ENCODE measurements around the gene KLHL29. TPM values are rescaled to one million over a fixed set of nuclear protein-coding genes. Genes with fewer than 3 reads are reported as not detected.

Gene KLHL29
- total and polyA plus RNA-seq, 2 experiments from 2014 or later = 1.9 to 6.4 TPM

- no peak overlapping the region for H3K4me2 ChIP-seq (ENCODE audit: unreplicated experiment)
- in situ Hi-C loops (cut with MboI) = no loop called here
- H3K79me2 ChIP-seq (ENCODE audit: insufficient read depth) = no peaks in the 10 kb centered on the region
- no peak for DNase-seq
- no peaks in the 10 kb centered on the region for H3K36me3 ChIP-seq (ENCODE audit: low read depth)
- no peaks in the 10 kb centered on the region for H3K9me3 ChIP-seq (ENCODE audit: low read depth)
- peaks cover 36% of the 10 kb centered on the region for H3K4me1 ChIP-seq (ENCODE audit: insufficient read depth)
- H4K20me1 ChIP-seq (ENCODE audit: insufficient read depth) = no peaks in the 10 kb centered on the region
- H3K9me2 ChIP-seq (ENCODE audit: insufficient read depth) = no peaks in the 10 kb centered on the region
- WGBS, 2 experiments (ENCODE audit: low coverage in 1 of 2, low lambda C conversion rate in 2 of 2, missing lambda C conversion rate in 2 of 2) = 85 to 88% methylated on average over 6 of the region's 6 CpGs
- H3K27ac ChIP-seq = no peak overlapping the region
- H2AFZ ChIP-seq = no peak overlapping the region
- H3K4me3 ChIP-seq = no peak overlapping the region
- peaks cover 9% of the 10 kb centered on the region for H3F3A ChIP-seq (ENCODE audit: insufficient read depth)
- H3K27me3 ChIP-seq (replicated peaks; ENCODE audit: insufficient read depth) = no peaks in the 10 kb centered on the region
- no peak overlapping the region for H3K9ac ChIP-seq
- TF ChIP-seq EZH2 (IDR thresholded peaks at IDR 0.05; ENCODE audit: insufficient read depth, poor library complexity, severe bottlenecking) (no peak), EZH2phosphoT487 (IDR thresholded peaks at IDR 0.05; ENCODE audit: insufficient read depth, low read depth) (no peak)
These were observed 162.7 kb downstream of the KLHL29 start for GRCh38 chr2:23547725-23548124.

GRCh38 chr2:23548143-23548769, 163.3 kb downstream of the KLHL29 start:
- Histone ChIP-seq H3K36me3 (ENCODE audit: low read depth) (no peaks in the 10 kb centered on the region), H3K9ac (no peak overlapping the region), H3K79me2 (ENCODE audit: insufficient read depth) (no peaks in the 10 kb centered on the region), H4K20me1 (ENCODE audit: insufficient read depth) (no peaks in the 10 kb centered on the region), H3K27me3 (replicated peaks; ENCODE audit: insufficient read depth) (no peaks in the 10 kb centered on the region), H3K9me3 (ENCODE audit: low read depth) (no peaks in the 10 kb centered on the region), H2AFZ (no peak overlapping the region), H3K27ac (no peak overlapping the region), H3K4me1 (ENCODE audit: insufficient read depth) (peaks cover 36% of the 10 kb centered on the region), H3K4me3 (no peak overlapping the region), H3F3A (ENCODE audit: insufficient read depth) (peaks cover 9% of the 10 kb centered on the region), H3K4me2 (ENCODE audit: unreplicated experiment) (no peak overlapping the region), H3K9me2 (ENCODE audit: insufficient read depth) (no peaks in the 10 kb centered on the region)
- TF ChIP-seq EZH2 (IDR thresholded peaks at IDR 0.05; ENCODE audit: insufficient read depth, poor library complexity, severe bottlenecking) (no peak), EZH2phosphoT487 (IDR thresholded peaks at IDR 0.05; ENCODE audit: insufficient read depth, low read depth) (no peak)
- DNase-seq = no peak
- in situ Hi-C loops (cut with MboI) = no loop called here
- WGBS, 2 experiments (ENCODE audit: low coverage in 1 of 2, low lambda C conversion rate in 2 of 2, missing lambda C conversion rate in 2 of 2) = 94 to 97% methylated on average over 14 of the region's 14 CpGs

GRCh38 chr2:23549051-23549450, 164.1 kb downstream of the KLHL29 start:
- Histone ChIP-seq H3K4me1 (ENCODE audit: insufficient read depth) (peaks cover 38% of the 10 kb centered on the region), H3K4me2 (ENCODE audit: unreplicated experiment) (no peak overlapping the region)

GRCh38 chr2:23549821-23550530, 165.0 kb downstream of the KLHL29 start:
- H3K9ac ChIP-seq = no peak overlapping the region
- H3K4me1 ChIP-seq (ENCODE audit: insufficient read depth) = peaks cover 42% of the 10 kb centered on the region
- 50 to 60% methylated on average over 15 to 16 of the region's 16 CpGs for WGBS, 2 experiments (ENCODE audit: low coverage in 1 of 2, low lambda C conversion rate in 2 of 2, missing lambda C conversion rate in 2 of 2)
- H3F3A ChIP-seq (ENCODE audit: insufficient read depth) = peaks cover 9% of the 10 kb centered on the region
- H4K20me1 ChIP-seq (ENCODE audit: insufficient read depth) = no peaks in the 10 kb centered on the region
- H3K4me2 ChIP-seq (ENCODE audit: unreplicated experiment) = peak overlapping the region; percentile 43
- H2AFZ ChIP-seq = peak overlapping the region; percentile 52; the same call in 1 of the 2 replicates
- H3K27ac ChIP-seq = peak overlapping the region; percentile 43
- DNase-seq = peak; percentile 59
- H3K27me3 ChIP-seq (replicated peaks; ENCODE audit: insufficient read depth) = no peaks in the 10 kb centered on the region
- in situ Hi-C loops (cut with MboI) = no loop called here
- H3K79me2 ChIP-seq (ENCODE audit: insufficient read depth) = no peaks in the 10 kb centered on the region
- no peak overlapping the region for H3K4me3 ChIP-seq
- H3K9me3 ChIP-seq (ENCODE audit: low read depth) = no peaks in the 10 kb centered on the region
- H3K36me3 ChIP-seq (ENCODE audit: low read depth) = no peaks in the 10 kb centered on the region
- no peaks in the 10 kb centered on the region for H3K9me2 ChIP-seq (ENCODE audit: insufficient read depth)
- TF ChIP-seq EZH2phosphoT487 (IDR thresholded peaks at IDR 0.05; ENCODE audit: insufficient read depth, low read depth) = no peak
- TF ChIP-seq EZH2 (IDR thresholded peaks at IDR 0.05; ENCODE audit: insufficient read depth, poor library complexity, severe bottlenecking) = no peak

More at GRCh38 chr2:23549051-23549450, 164.1 kb downstream of the KLHL29 start:
- Histone ChIP-seq H3K36me3 (ENCODE audit: low read depth) (no peaks in the 10 kb centered on the region), H3F3A (ENCODE audit: insufficient read depth) (peaks cover 9% of the 10 kb centered on the region), H4K20me1 (ENCODE audit: insufficient read depth) (no peaks in the 10 kb centered on the region), H3K9me3 (ENCODE audit: low read depth) (no peaks in the 10 kb centered on the region), H2AFZ (no peak overlapping the region), H3K27me3 (replicated peaks; ENCODE audit: insufficient read depth) (no peaks in the 10 kb centered on the region), H3K9me2 (ENCODE audit: insufficient read depth) (no peaks in the 10 kb centered on the region), H3K79me2 (ENCODE audit: insufficient read depth) (no peaks in the 10 kb centered on the region), H3K4me3 (no peak overlapping the region), H3K27ac (no peak overlapping the region), H3K9ac (no peak overlapping the region)
- in situ Hi-C loops (cut with MboI) = no loop called here
- DNase-seq = peak; percentile 20
- TF ChIP-seq EZH2phosphoT487 (IDR thresholded peaks at IDR 0.05; ENCODE audit: insufficient read depth, low read depth) (no peak), EZH2 (IDR thresholded peaks at IDR 0.05; ENCODE audit: insufficient read depth, poor library complexity, severe bottlenecking) (no peak)
- 53 to 56% methylated on average over 7 of the region's 7 CpGs for WGBS, 2 experiments (ENCODE audit: low coverage in 1 of 2, low lambda C conversion rate in 2 of 2, missing lambda C conversion rate in 2 of 2)

Measured in GM23248 (cell line).